HG03280 (cell line): Measurements from ENCODE around the gene ZNF385A.
"Not testable (repeated sequence)": the region's sequence is repeated elsewhere in the genome, so short reads cannot be mapped to it uniquely, and the experiment has no call there.

ENCODE experiments used
- ATAC-seq: cut with Tn5 transposase; IDR thresholded peaks from one replicate; pipeline ENCODE4 v1.9.1; 2021; ENCODE audit warnings: mild to moderate bottlenecking, moderate library complexity; ENCODE audit not compliant: unreplicated experiment

The ZNF385A gene

GRCh38 chr12:54358191-54358944 lies 26.2 kb downstream of the ZNF385A start:
- ATAC-seq, result no peak

DNA sequence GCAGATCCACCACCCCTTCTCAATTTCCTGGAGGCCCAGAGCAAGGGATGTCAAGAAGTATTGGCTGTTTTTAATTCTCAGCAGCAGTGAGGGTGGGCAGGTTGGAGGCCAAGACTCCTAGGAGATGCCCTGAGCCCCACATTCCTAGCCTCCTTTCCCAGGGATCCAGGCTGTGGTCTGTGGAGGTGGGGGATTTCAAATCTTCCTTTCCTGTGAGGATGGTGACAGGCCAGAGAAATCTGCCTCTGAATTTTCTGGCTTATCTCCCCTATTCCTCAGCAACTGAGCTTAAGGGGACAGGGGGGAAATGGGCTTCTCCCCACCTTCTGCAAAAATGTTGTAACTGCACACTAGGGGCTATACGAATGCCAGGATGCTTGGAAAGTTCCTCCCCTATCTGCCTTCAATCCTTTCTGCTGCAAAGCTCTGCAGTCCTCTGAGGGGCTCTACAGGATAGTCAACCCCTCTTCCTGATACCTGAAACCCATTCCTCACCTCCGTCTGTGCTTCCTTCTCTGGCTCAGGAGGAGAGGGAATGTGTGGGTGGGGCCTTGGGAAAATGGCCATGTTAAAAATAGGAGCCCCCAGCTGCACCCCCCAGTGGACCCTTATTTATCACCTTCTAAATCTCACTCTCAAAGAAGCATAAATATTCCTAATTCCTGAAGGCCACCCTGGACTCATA lies 26.9 kb downstream of the ZNF385A start:
- ATAC-seq, result no peak

- no peak for ATAC-seq
These were observed 27.6 kb downstream of the ZNF385A start for GRCh38 chr12:54356951-54357356.

DNA sequence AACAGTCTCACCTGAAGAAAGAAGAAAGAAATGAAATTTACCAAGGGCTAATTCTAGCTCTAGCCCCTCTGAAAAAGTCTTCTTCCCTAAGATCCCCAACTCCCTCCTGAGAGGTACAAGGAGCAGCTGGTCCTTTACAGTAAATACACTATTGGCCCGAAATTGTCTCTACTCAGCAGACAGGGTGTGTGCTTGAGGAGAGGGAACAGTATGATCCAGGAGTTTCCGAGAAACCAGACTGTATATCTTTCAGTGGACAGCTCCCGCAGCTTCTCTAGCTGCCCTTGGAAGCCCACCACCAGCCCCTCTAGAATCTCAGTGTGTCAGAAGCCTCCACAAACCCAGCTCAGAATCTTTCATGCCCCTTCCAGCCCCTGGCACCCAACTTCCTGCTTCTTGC lies 28.3 kb downstream of the ZNF385A start:
- ATAC-seq, result no peak

DNA sequence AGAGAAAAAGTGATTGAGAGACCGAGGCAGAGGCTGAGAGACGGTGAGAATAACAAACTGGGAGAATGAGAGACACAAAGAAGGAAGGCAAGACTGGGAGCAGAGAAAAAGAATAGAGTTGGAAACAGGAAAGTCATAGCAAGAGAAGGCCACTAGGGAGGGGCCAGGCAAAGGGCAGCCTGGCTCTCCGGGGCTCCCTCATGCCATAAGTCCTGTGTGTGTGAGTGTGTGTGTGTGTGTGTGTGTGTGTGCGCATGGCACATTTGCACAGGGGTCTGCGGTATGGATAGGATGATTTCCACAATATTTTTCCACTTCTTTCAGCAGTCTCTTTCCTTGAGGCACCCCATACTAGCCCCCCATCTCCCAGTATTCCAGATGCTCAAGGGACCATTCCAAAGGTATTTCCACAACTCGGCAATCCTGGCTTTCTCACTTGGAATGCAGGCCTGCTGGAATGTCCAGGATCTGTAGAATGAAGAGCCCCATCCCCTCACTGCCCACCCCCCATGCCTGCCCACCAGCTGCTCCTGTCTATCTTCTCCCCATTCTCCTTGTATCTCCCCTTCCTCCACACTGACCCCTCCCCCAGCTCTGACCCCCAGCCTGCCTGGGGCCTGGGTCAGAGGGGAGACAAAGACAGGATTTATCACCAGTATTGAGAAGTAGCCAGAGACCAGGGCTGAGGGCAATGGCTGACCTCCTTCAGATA lies 29.3 kb downstream of the ZNF385A start:
- no peak for ATAC-seq

DNA sequence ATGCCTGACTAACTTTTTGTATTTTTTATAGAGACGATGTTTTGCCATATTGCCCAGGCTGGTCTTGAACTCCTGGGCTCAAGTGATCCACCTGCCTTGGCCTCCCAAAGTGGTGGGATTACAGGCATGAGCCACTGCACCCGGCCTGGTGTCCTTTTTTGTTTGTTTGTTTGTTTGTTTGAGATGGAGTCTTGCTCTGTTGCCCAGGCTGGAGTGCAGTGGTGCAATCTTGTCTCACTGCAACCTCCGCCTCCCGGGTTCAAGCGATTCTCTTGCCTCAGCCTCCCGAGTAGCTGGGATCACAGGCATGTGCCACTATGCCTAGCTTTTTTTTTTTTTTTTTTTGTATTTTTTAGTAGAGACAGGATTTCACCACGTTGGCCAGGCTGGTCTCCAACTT lies 30.3 kb downstream of the ZNF385A start:
- ATAC-seq, result not testable (repeated sequence)

- ATAC-seq, result no peak
These were observed 31.4 kb downstream of the ZNF385A start for GRCh38 chr12:54352891-54353874.

- ATAC-seq, result no peak
These were observed 32.5 kb downstream of the ZNF385A start for GRCh38 chr12:54352022-54352531.

- ATAC-seq, result no peak
These were observed 33.2 kb downstream of the ZNF385A start for GRCh38 chr12:54351341-54351740.

GRCh38 chr12:54350743-54351142 lies 33.8 kb downstream of the ZNF385A start:
- ATAC-seq, result no peak

DNA sequence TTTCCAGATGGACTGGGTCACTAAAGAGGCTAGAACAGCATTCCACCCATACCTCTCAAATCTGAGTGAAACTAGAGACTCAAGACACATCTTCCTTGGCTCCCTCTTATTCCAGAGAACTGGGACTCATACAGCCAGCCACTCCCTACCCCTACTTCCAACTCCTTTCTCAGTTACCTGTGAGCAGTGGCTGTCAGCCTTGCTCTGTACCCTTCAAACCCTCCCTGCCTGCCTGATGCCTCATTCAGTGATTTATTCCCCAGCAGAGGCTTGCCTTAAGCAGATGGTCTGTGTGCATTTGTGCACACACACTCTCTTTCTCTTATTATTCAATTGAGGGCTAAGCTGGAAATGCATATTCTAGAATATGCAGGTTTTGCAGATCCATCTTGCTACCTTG lies 34.9 kb downstream of the ZNF385A start:
- no peak for ATAC-seq

DNA sequence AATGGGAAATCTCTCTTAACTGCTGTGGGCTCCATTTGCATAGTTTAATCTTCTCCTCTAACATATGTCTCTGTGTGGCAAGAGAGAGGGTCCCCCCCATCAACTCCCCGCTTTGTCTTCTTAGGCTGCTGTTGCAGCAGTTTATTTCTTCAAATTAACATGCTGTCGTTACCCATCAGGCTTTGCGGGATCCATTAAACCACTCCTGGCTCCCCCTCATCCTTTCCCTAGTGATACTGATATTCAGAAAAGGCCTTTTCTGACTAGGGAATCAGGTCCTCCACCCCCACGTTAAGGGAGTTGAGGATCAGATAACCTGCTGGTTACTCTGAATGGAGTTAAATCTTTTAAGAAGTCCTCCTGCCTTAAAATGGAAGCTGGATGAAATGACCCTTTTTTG lies 35.5 kb downstream of the ZNF385A start:
- ATAC-seq, result no peak

DNA sequence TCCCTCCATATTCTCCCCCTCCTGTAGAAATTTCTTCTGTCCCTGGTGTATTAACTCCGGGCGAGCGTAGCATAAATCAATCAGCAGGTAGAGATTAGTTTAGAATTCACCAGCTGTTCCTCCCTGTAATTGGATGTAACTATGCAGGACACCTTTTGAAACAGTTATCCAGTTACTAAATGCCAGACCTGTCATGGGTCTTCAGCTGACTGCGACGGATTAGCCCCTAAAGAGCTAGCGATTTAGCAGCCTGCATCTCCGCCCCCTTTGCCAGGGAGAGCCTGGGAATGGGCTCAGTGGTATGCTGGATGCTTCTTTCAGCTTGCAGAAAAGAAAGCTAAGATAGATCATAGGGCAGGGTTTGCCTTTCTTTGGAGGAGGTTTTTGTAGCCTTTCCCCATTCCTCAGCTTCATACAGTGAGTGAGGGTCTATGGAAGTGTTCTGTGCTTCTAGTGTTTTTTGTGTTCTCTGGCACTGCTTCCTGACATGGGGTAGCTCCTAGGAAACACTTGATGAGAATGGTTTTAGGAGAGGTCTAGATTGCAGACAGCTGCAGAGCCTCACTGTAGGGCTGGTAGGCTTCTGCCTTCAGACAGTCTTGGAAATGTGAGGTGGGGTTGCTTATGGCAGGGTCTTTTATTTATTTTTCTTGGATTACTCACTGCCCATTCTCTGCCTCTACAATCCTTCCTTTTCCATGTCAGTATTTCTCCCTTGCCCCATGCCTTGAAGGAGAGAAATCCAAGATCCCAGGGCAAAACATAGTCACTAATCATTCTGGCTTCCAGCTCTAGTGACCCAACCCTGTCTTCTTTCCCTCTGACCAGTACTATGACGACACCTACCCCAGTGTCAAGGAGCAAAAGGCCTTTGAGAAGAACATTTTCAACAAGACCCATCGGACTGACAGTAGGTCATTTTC lies 42.9 kb downstream of the ZNF385A start:
- ATAC-seq, result no peak

GRCh38 chr12:54340846-54341245 lies 43.7 kb downstream of the ZNF385A start:
- no peak for ATAC-seq

DNA sequence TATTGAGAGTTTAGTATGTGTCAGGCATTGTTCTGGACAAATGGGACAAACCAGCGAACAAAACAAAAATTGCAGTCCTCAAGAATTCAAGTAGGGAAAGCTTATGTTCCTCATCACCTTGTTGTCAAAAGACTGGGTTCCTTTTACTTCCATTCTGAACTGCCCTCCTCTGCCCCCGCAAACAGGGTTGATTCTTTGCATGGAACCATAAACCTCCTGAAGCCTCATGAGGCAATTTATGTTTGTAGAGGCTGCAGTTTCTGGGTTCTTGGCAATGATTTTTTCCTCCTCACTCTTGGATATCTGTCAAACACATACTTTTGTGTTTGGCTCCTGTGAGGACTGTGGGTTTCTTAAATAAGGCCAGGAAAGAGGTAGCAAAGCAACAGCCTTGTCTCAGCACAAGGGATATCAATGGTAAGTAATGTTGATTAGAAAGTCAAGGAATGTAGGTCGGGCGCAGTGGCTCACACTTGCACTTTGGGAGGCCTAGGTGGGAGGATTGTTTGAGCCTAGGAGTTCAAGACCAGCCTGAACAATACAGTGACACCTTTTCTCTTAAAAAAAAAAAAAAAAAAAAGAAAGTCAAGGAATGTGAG lies 45.7 kb downstream of the ZNF385A start:
- ATAC-seq, result no peak

- no peak for ATAC-seq
These were observed 46.5 kb downstream of the ZNF385A start for GRCh38 chr12:54337854-54338650.

GRCh38 chr12:54337280-54337842 lies 47.2 kb downstream of the ZNF385A start:
- ATAC-seq, result no peak
